HEK293 (cell line): ENCODE data around the gene OR7G3.

Experiments used
- YY2 ChIP-seq: fragments of 450-650 bp; formaldehyde crosslinking; IDR thresholded peaks from 2 replicates; pipeline ENCODE4 v1.5.1; 2016; ENCODE audit warnings: missing biosample characterization, missing genetic modification characterization
- ZFP37 ChIP-seq: fragments of 450-650 bp; formaldehyde crosslinking; IDR thresholded peaks from 2 replicates; pipeline ENCODE4 v1.5.1; 2016; ENCODE audit warnings: missing biosample characterization, missing genetic modification characterization
- ZFP41 ChIP-seq: fragments of 450-650 bp; formaldehyde crosslinking; IDR thresholded peaks from 2 replicates; pipeline ENCODE4 v1.5.1; 2016; ENCODE audit warnings: missing biosample characterization, missing genetic modification characterization, borderline replicate concordance
- ZNF768 ChIP-seq: fragments of 450-650 bp; formaldehyde crosslinking; IDR thresholded peaks from 2 replicates; pipeline ENCODE4 v1.5.1; 2018; ENCODE audit warnings: missing biosample characterization, mild to moderate bottlenecking, missing genetic modification characterization
- TF ChIP-seq, protein P1 (sequence below): fragments of 450-650 bp; formaldehyde crosslinking; IDR thresholded peaks from 2 replicates; pipeline ENCODE4 v1.5.1; 2016; ENCODE audit warnings: missing biosample characterization, missing genetic modification characterization
- TF ChIP-seq, protein P2 (sequence below): fragments of 450-650 bp; formaldehyde crosslinking; IDR thresholded peaks from 2 replicates; pipeline ENCODE4 v1.5.1; 2017; ENCODE audit warnings: missing biosample characterization, mild to moderate bottlenecking, missing genetic modification characterization, moderate library complexity

DNA sequence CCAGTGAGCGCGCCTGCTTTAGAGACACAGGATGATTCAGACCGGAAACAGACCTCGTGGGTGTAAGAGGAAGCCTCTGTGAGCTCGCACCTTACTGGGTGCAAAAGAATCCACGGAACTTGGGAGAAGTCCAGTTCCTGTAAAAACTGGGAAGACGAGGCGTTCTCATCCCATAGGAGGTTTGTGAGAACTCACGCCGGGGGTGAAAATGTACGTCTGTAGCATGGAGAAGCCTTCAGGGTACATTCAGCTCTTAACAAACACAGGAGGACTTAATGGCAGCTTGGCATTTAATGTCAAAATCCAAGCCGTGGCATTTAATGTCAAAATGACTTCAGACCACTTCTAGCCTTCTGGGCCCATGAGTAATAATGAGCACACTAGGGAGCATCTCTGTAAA is 34.7 kb upstream of the OR7G3 start:
- TF ChIP-seq YY2 (tag by site-specific recombination): no peak
- TF ChIP-seq, protein P1, sequence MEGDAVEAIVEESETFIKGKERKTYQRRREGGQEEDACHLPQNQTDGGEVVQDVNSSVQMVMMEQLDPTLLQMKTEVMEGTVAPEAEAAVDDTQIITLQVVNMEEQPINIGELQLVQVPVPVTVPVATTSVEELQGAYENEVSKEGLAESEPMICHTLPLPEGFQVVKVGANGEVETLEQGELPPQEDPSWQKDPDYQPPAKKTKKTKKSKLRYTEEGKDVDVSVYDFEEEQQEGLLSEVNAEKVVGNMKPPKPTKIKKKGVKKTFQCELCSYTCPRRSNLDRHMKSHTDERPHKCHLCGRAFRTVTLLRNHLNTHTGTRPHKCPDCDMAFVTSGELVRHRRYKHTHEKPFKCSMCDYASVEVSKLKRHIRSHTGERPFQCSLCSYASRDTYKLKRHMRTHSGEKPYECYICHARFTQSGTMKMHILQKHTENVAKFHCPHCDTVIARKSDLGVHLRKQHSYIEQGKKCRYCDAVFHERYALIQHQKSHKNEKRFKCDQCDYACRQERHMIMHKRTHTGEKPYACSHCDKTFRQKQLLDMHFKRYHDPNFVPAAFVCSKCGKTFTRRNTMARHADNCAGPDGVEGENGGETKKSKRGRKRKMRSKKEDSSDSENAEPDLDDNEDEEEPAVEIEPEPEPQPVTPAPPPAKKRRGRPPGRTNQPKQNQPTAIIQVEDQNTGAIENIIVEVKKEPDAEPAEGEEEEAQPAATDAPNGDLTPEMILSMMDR (tag by site-specific recombination): no peak
- TF ChIP-seq ZFP41: no peak
- no peak for TF ChIP-seq ZFP37 (tag by site-specific recombination)
- TF ChIP-seq ZNF768: no peak
- TF ChIP-seq, protein P2, sequence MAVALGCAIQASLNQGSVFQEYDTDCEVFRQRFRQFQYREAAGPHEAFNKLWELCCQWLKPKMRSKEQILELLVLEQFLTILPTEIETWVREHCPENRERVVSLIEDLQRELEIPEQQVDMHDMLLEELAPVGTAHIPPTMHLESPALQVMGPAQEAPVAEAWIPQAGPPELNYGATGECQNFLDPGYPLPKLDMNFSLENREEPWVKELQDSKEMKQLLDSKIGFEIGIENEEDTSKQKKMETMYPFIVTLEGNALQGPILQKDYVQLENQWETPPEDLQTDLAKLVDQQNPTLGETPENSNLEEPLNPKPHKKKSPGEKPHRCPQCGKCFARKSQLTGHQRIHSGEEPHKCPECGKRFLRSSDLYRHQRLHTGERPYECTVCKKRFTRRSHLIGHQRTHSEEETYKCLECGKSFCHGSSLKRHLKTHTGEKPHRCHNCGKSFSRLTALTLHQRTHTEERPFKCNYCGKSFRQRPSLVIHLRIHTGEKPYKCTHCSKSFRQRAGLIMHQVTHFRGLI (tag by site-specific recombination): no peak
